Measurements from ENCODE around the gene GUCY2D.
A peak's percentile ranks its signal among the peaks of the same experiment; 100 is the strongest.

Gene GUCY2D

GRCh38 chr17:7977805-7978204, 24.6 kb upstream of the GUCY2D start:
- no peak for DNase-seq (ENCODE audit: low read depth)
- no peak overlapping the region for H3K4me3 ChIP-seq (ENCODE audit: control insufficient read depth, low read depth, low read length)
- TF ChIP-seq CTCF (conservative IDR thresholded peaks at IDR 0.05; ENCODE audit: control insufficient read depth, insufficient read depth, low read depth, low read length) = no peak

DNA sequence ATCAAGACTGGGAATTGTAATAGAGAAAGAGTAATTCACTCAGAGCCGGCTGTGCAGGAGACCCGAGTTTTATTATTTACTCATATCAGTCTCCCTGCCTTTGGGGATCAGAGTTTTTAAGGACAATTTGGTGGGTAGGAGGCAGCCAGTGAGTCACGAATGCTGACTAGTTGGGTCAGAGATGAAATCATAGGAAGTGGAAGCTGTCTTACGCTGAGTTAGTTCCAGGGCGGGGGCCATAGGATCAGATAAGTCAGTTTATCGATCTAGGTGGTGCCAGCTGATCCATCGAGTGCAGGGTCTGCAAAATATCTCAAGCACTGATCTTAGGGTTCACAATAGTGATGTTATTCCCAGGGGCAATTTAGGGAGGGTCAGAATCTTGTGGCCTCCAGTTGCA, 20.2 kb upstream of the GUCY2D start:
- TF ChIP-seq CTCF (conservative IDR thresholded peaks at IDR 0.05; ENCODE audit: control insufficient read depth, insufficient read depth, low read depth, low read length) = no peak
- DNase-seq (ENCODE audit: low read depth) = peak; percentile 87
- H3K4me3 ChIP-seq (ENCODE audit: control insufficient read depth, low read depth, low read length) = no peak overlapping the region

- peak; percentile 19 for TF ChIP-seq CTCF (conservative IDR thresholded peaks at IDR 0.05; ENCODE audit: control insufficient read depth, insufficient read depth, low read depth, low read length)
These were observed 19.7 kb upstream of the GUCY2D start for GRCh38 chr17:7982666-7983065.

GRCh38 chr17:7984904-7985303, 17.5 kb upstream of the GUCY2D start:
- TF ChIP-seq CTCF (conservative IDR thresholded peaks at IDR 0.05; ENCODE audit: control insufficient read depth, insufficient read depth, low read depth, low read length) = no peak
- no peak for DNase-seq (ENCODE audit: low read depth)

More at GRCh38 chr17:7982666-7983065, 19.7 kb upstream of the GUCY2D start:
- no peak for DNase-seq (ENCODE audit: low read depth)
- no peak overlapping the region for H3K4me3 ChIP-seq (ENCODE audit: control insufficient read depth, low read depth, low read length)

GRCh38 chr17:7987112-7987893, 15.1 kb upstream of the GUCY2D start:
- peak; percentile 65 for DNase-seq (ENCODE audit: low read depth)
- H3K4me3 ChIP-seq (ENCODE audit: control insufficient read depth, low read depth, low read length) = no peak overlapping the region
- TF ChIP-seq CTCF (conservative IDR thresholded peaks at IDR 0.05; ENCODE audit: control insufficient read depth, insufficient read depth, low read depth, low read length) = no peak

More at GRCh38 chr17:7984904-7985303, 17.5 kb upstream of the GUCY2D start:
- H3K4me3 ChIP-seq (ENCODE audit: control insufficient read depth, low read depth, low read length) = no peak overlapping the region

DNA sequence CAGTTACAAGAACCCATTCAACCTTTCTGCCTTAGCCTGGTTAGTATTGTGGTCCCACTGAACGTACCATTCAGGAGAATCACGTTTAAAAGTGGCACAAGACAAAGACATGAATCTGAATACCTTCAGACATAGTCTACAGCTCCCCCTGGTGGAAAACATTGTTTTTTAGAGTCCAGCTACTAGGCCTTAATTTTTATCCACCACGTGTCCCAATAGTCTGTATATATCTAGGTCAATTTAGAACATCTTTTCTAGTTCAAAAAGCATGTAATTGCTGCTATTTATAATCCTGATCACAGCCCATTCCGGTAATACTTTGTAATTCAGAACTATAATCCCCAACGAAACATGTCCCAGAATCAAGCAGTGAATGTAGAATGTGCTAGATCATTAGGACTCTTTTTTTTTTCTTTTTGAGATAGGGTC, 13.7 kb upstream of the GUCY2D start:
- no peak overlapping the region for H3K4me3 ChIP-seq (ENCODE audit: control insufficient read depth, low read depth, low read length)
- TF ChIP-seq CTCF (conservative IDR thresholded peaks at IDR 0.05; ENCODE audit: control insufficient read depth, insufficient read depth, low read depth, low read length) = peak; percentile 61
- peak; percentile 91 for DNase-seq (ENCODE audit: low read depth)
